K562 (cell line): Measurements from ENCODE around the gene CCNY.

Source experiments
- GABPA ChIP-seq: fragments of 200-800 bp; sonication (Bioruptor generic); conservative IDR thresholded peaks from 2 replicates; pipeline ENCODE4 v1.6.1; 2016; ENCODE audit warnings: low read depth, missing genetic modification characterization, missing compliant biosample characterization
- TARDBP ChIP-seq: fragments of 450-650 bp; IDR thresholded peaks from 2 replicates; pipeline ENCODE4 v1.6.1; 2016
- TF ChIP-seq, protein P1 (sequence below): fragments of 250-450 bp; sonication (Bioruptor Pico); IDR thresholded peaks from 2 replicates; pipeline ENCODE4 v1.5.0; 2020; ENCODE audit warnings: mild to moderate bottlenecking, borderline replicate concordance
- TF ChIP-seq, protein P2 (sequence below), 3 experiments: IDR thresholded peaks in 2 of 3; conservative IDR thresholded peaks in 1 of 3; 2 replicates each; pipeline ENCODE4 v1.5.1; 2011 to 2012; ENCODE audit warnings: low read length in 3 of 3, mild to moderate bottlenecking in 3 of 3, control low read depth in 2 of 3, improper control_type of control experiment in 1 of 3, inconsistent platforms in 1 of 3, low read depth in 1 of 3, mixed read lengths in 1 of 3, moderate library complexity in 1 of 3; ENCODE audit not compliant: insufficient read depth in 2 of 3

DNA sequence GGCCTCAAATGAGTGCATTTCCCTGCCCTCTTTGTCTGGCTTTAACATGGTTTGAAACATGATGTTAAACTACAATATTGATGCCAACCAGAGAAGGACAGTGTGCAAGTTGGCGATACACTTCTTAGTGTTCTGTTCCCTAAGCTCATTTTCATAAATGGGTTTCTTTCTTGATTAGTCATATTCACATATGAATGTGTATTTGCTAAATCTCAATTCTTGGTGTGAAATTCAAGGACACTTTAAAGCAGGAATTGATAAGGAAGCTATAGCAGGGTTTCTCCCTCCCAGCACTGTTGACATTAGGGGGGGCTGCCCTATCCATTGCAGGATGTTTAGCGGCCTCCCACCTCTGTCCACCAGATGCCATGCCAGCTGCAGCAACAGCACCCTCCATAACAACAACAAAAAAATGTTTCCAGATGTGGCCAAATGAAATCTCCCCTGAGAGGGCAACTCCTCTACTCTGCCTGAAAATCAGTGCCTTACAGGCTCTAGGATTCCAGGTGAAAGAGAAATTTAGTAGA, 13.1 kb downstream of the CCNY start:
- no peak for TF ChIP-seq GABPA (tag)
- TF ChIP-seq, protein P1, sequence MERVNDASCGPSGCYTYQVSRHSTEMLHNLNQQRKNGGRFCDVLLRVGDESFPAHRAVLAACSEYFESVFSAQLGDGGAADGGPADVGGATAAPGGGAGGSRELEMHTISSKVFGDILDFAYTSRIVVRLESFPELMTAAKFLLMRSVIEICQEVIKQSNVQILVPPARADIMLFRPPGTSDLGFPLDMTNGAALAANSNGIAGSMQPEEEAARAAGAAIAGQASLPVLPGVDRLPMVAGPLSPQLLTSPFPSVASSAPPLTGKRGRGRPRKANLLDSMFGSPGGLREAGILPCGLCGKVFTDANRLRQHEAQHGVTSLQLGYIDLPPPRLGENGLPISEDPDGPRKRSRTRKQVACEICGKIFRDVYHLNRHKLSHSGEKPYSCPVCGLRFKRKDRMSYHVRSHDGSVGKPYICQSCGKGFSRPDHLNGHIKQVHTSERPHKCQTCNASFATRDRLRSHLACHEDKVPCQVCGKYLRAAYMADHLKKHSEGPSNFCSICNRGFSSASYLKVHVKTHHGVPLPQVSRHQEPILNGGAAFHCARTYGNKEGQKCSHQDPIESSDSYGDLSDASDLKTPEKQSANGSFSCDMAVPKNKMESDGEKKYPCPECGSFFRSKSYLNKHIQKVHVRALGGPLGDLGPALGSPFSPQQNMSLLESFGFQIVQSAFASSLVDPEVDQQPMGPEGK (CRISPR knock-in tag) = no peak
- TF ChIP-seq TARDBP = no peak
- TF ChIP-seq, protein P2, sequence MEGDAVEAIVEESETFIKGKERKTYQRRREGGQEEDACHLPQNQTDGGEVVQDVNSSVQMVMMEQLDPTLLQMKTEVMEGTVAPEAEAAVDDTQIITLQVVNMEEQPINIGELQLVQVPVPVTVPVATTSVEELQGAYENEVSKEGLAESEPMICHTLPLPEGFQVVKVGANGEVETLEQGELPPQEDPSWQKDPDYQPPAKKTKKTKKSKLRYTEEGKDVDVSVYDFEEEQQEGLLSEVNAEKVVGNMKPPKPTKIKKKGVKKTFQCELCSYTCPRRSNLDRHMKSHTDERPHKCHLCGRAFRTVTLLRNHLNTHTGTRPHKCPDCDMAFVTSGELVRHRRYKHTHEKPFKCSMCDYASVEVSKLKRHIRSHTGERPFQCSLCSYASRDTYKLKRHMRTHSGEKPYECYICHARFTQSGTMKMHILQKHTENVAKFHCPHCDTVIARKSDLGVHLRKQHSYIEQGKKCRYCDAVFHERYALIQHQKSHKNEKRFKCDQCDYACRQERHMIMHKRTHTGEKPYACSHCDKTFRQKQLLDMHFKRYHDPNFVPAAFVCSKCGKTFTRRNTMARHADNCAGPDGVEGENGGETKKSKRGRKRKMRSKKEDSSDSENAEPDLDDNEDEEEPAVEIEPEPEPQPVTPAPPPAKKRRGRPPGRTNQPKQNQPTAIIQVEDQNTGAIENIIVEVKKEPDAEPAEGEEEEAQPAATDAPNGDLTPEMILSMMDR (IDR thresholded peaks at IDR 0.05 in 2 of 3, conservative IDR thresholded peaks at IDR 0.05 in 1 of 3; ENCODE audit: insufficient read depth in 2 of 3, low read depth in 1 of 3, low read length in 3 of 3) = no peak
